MM.1S (cell line): Measurements from ENCODE around the gene SLC17A7.

Experiments
- CTCF ChIP-seq: fragments of 300-600 bp; sonication (generic); IDR thresholded peaks from 2 replicates; pipeline ENCODE4 v1.5.1; 2016; ENCODE audit warnings: antibody characterized with exemption, low read length, mixed read lengths
- EZH2 ChIP-seq: fragments of 300-600 bp; sonication (generic); optimal IDR thresholded peaks from 2 replicates; pipeline ENCODE3; 2017; ENCODE audit warnings: low read depth, mild to moderate bottlenecking, antibody characterized with exemption, low read length, mixed read lengths
- EZH2phosphoT487 ChIP-seq: fragments of 300-600 bp; sonication (generic); IDR thresholded peaks from 2 replicates; pipeline ENCODE4 v1.6.1; 2018; ENCODE audit warnings: antibody characterized with exemption, low read length

DNA sequence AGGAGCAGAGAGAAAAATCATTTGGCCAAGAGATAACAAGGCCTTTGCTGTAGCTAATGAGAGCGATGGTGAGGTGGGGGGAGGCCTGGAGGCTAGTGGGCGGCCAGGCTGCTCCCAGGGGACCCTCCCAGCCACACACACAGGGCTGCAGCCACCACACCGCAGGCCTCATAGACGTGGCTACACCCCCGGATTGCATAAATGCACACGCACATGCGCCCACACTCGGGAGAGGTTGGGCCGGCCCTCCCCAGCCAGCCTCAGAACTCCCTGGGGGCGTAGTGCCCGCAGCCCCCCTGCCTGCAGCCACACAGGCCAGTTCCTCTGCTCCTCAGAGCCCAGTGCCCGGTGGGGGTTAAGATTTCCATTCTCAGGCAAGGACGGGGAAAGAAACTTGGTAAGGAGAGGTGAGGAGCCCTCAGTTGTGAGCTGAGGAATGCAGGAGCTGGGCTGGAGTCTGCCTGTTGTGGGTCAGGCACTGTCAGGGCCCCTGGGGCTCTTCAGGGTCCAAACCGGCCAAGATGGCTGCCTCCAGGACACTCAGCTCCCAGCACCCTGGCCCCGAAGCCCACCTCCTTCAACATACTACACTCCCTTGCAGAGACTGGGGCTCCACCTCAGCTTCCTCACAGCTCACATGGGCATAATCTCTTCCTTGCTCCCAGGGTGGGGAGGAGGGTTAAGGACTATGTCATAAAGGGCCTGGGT, 26.1 kb downstream of the SLC17A7 start:
- TF ChIP-seq CTCF: no peak
- no peak for TF ChIP-seq EZH2phosphoT487
- no peak for TF ChIP-seq EZH2
